Left ventricle myocardium inferior (tissue), 1 donor: ENCODE data around the gene TBCD. TPM values are rescaled to one million over a fixed set of nuclear protein-coding genes. Genes with fewer than 3 reads are reported as not detected.

Experiments used
- DNase-seq: peaks from one replicate; pipeline ENCODE4 v3.0.0-alpha.2; 2020
- H3K27ac ChIP-seq: fragments of 200-600 bp; replicated peaks from 2 replicates; pipeline ENCODE4 v1.8.0; 2021
- H3K27me3 ChIP-seq: fragments of 200-600 bp; 2 replicates; pipeline ENCODE4 v1.8.0; 2021; ENCODE audit warnings: low read depth
- H3K36me3 ChIP-seq: fragments of 200-600 bp; 2 replicates; pipeline ENCODE4 v1.8.0; 2021
- H3K4me1 ChIP-seq: fragments of 200-600 bp; 2 replicates; pipeline ENCODE4 v1.8.0; 2021
- H3K4me3 ChIP-seq: fragments of 200-600 bp; 2 replicates; pipeline ENCODE4 v1.8.0; 2021; ENCODE audit warnings: mild to moderate bottlenecking, moderate library complexity
- H3K9me3 ChIP-seq: fragments of 200-600 bp; replicated peaks from 2 replicates; pipeline ENCODE4 v1.8.0; 2021
- intact Hi-C: fragments of 100-400 bp; cut with micrococcal nuclease; formaldehyde crosslinking; loops from one replicate; pipeline ENCODE4 v1.11.0; 2022
- total RNA-seq: library from RNA; stranded (reverse); fragmentation: NEBNext Ultra II Directional; extraction: Animal tissue kit (Norgen Biotek cat#: 25700); gene quantifications from one replicate; pipeline ENCODE4 v1.2.1, GENCODE V29; 2021
- TF ChIP-seq, protein P1 (sequence below): fragments of 200-600 bp; IDR thresholded peaks from 2 replicates; pipeline ENCODE4 v1.8.0; 2021; ENCODE audit warnings: antibody characterized with exemption, mild to moderate bottlenecking, borderline replicate concordance
- donor health status: DM: no; HTN: yes; CAD: no; lungs with severe emphysema.

The TBCD gene
- total RNA-seq, 1 donor from 2014 or later = 48.0 TPM

DNA sequence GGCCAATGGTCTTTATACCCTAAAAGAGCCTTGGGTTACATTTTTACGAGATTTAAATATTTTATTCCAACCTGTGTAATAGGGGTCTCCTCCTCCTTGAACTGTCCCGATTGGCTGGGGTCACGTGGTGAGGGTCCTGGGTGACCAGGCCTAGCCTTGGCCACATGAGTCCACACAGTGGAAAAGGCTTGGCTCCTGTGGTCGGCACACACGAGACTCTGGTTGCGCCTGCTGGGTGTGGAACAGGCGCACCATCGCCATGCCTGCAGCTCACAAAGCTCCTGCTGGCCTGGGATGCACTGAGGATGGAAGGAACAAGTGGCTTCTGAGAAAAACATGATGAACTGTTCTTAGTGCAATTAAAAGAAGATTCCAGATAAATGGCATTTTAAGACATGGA lies 191.9 kb downstream of the TBCD start:
- H3K27ac ChIP-seq = no peak overlapping the region
- peak; percentile 5 for DNase-seq
- H3K27me3 ChIP-seq = no peaks in the 10 kb centered on the region
- H3K4me3 ChIP-seq = no peak overlapping the region
- intact Hi-C loops = no loop called here
- peaks cover 40% of the 10 kb centered on the region for H3K9me3 ChIP-seq
- H3K4me1 ChIP-seq = no peaks in the 10 kb centered on the region
- TF ChIP-seq, protein P1, sequence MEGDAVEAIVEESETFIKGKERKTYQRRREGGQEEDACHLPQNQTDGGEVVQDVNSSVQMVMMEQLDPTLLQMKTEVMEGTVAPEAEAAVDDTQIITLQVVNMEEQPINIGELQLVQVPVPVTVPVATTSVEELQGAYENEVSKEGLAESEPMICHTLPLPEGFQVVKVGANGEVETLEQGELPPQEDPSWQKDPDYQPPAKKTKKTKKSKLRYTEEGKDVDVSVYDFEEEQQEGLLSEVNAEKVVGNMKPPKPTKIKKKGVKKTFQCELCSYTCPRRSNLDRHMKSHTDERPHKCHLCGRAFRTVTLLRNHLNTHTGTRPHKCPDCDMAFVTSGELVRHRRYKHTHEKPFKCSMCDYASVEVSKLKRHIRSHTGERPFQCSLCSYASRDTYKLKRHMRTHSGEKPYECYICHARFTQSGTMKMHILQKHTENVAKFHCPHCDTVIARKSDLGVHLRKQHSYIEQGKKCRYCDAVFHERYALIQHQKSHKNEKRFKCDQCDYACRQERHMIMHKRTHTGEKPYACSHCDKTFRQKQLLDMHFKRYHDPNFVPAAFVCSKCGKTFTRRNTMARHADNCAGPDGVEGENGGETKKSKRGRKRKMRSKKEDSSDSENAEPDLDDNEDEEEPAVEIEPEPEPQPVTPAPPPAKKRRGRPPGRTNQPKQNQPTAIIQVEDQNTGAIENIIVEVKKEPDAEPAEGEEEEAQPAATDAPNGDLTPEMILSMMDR = no peak
- H3K36me3 ChIP-seq = peaks cover 79% of the 10 kb centered on the region

DNA sequence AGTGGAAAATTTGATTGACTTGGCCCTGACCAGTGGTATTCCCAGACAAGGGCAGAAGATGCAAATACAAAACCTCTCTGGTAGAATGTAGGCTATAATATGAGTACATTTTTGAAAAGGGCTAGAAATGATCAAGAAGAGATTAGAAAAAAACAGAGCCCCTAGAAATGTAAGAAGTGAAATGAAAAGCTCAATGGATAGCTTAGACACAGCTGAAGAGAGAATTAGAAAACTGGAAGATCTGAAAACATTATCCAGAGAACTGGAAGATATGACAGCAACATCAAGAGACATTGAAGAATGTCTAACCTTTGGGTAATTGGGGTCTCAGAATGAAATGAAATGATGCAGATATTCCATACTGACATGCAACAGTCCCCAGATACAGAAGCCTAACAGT lies 193.1 kb downstream of the TBCD start:
- intact Hi-C loops = no loop called here
- H3K4me3 ChIP-seq = no peak overlapping the region
- H3K27ac ChIP-seq = no peak overlapping the region
- DNase-seq = no peak
- H3K4me1 ChIP-seq = no peaks in the 10 kb centered on the region
- H3K36me3 ChIP-seq = peaks cover 76% of the 10 kb centered on the region
- TF ChIP-seq, protein P1 = no peak
- no peaks in the 10 kb centered on the region for H3K27me3 ChIP-seq
- peaks cover 44% of the 10 kb centered on the region for H3K9me3 ChIP-seq

DNA sequence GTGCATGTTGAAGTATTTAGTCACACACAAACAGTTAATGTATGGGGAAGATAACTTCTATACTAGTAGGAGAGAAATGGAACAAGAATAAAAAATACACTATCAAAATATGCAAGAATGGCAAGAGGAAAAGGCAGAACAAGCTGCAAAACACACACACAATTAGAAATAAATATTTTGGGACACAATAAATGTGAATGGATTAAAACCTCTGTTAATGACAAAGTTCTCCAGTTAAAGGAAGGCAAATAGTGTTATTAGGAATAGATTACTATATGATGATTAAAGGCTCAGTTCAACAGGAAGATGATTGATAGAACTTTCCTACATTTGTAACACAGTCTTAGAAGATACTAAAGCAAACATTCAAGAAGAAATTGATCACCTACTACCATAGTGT lies 194.2 kb downstream of the TBCD start:
- intact Hi-C loops = no loop called here
- H3K36me3 ChIP-seq = peaks cover 68% of the 10 kb centered on the region

DNA sequence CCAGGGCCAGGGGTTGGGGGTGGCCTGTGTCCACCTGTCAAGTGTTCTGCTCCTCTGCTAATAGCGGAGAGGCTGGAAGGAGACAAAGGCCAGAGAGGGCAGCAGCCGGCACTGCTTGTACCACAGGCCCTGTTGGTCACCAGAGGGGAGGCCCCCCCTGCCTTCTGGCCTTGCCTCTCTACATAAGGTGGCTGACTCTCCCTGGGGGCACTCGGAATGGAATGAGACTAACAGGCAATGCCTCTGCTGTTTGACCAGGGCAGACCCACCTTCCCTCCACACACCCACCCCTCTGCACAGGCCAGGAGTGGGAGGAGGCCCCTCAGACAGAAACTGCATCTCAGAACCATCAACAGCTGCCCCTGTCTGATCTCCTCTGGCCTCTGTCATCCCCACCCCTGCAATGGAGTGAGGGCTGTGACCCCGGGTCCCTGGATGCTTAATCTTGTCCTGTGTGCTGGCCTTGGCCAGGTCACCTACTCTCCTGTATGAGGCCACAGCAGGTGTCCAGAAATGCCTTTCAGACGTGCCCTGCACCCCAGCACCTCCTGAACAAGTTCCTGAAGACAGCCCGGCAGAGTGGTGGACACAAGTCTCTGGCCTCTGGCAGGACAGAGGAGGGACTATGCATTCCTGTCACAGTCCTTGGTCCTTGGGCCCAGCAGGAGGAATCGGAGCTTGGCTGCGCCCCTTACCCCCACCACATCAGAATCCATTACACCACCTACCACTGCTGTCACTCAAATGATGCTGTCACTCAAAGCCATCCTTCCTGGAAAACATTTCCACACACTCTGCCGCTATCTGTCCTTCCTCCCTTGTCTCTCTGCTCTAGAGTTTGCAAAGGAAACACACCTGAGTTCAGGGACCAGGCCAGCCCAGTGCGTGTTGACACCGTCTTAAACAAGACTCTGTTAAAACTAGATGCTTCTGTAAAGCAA lies 195.5 kb downstream of the TBCD start:
- TF ChIP-seq, protein P1 = no peak
- Histone ChIP-seq H3K9me3 (peaks cover 48% of the 10 kb centered on the region), H3K27me3 (no peaks in the 10 kb centered on the region), H3K4me1 (no peaks in the 10 kb centered on the region), H3K4me3 (no peak overlapping the region), H3K36me3 (peaks cover 56% of the 10 kb centered on the region), H3K27ac (no peak overlapping the region)
- peak; percentile 8 for DNase-seq
- intact Hi-C loops = no loop called here

More for the DNA sequence above, 194.2 kb downstream of the TBCD start:
- no peak for DNase-seq
- Histone ChIP-seq H3K27me3 (no peaks in the 10 kb centered on the region), H3K9me3 (peaks cover 44% of the 10 kb centered on the region), H3K4me1 (no peaks in the 10 kb centered on the region), H3K4me3 (no peak overlapping the region), H3K27ac (no peak overlapping the region)
- TF ChIP-seq, protein P1 = no peak

DNA sequence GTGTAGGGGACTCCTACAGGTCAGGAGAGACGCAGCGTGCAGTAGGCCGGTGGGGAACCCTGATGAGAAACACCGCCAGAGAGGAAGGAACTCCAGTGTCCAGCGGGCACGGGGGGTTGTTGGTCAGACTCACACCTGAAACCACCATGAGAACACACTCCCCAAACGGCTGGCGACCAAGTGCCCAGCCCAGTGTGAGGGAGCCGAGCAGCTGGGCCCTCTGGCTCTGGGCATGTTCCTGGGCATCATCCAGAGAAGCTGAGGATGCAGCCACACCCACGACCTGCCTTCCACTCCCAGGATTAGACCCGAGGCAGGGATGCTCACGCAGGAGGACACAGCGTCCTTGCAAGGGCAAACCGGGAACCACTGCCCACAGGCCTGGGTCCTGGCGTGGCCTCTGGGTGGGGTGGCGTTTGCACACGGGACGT lies 196.2 kb downstream of the TBCD start:
- TF ChIP-seq, protein P1 = no peak
- peaks cover 48% of the 10 kb centered on the region for H3K36me3 ChIP-seq
- DNase-seq = peak; percentile 14
- no peaks in the 10 kb centered on the region for H3K4me1 ChIP-seq
- H3K27me3 ChIP-seq = no peaks in the 10 kb centered on the region
- no peak overlapping the region for H3K27ac ChIP-seq
- intact Hi-C loops = no loop called here
- peaks cover 56% of the 10 kb centered on the region for H3K9me3 ChIP-seq
- H3K4me3 ChIP-seq = no peak overlapping the region
